Measurements from ENCODE around the gene FOXP2. TPM values are rescaled to one million over a fixed set of nuclear protein-coding genes. Genes with fewer than 3 reads are reported as not detected.

The FOXP2 gene
- total and polyA plus RNA-seq, 2 donors (not counting 3 experiments of a cell fraction or from before 2014, with no cell fraction given): 0.37 to 2.7 TPM

GRCh38 chr7:114598946-114599345 lies 184.3 kb downstream of the FOXP2 start:
- DNase-seq (ENCODE audit: low read depth, low spot score) (no peak), FAIRE-seq (no peak)
- intact Hi-C loops (cut with micrococcal nuclease) (no loop called here), dilution Hi-C loops (cut with MboI; ENCODE audit: extremely low pct_ligation_motif_present, low sequenced_read_pairs) (no loop called here)
- Histone ChIP-seq H3K4me1 (ENCODE audit: control insufficient read depth, extremely low read depth, insufficient read depth, low read length) (no peaks in the 10 kb centered on the region), H3K27ac (ENCODE audit: insufficient read depth, low read depth, low read length) (no peak overlapping the region), H4K20me1 (replicated peaks; ENCODE audit: control insufficient read depth, extremely low read depth, insufficient read depth, low read length) (no peaks in the 10 kb centered on the region), H3K9ac (replicated peaks; ENCODE audit: extremely low read depth, insufficient read depth, low read length) (no peak overlapping the region), H3K9me3 (replicated peaks; ENCODE audit: control insufficient read depth, insufficient read depth, low read length) (no peaks in the 10 kb centered on the region), H3K4me2 (ENCODE audit: insufficient read depth, low read length) (no peak overlapping the region), H3K9me1 (replicated peaks; ENCODE audit: control insufficient read depth, extremely low read depth, insufficient read depth, low read length) (no peaks in the 10 kb centered on the region), H3K4me3 (replicated peaks in 1 of 3; ENCODE audit: insufficient read depth in 1 of 3, low read depth in 1 of 3, low read length in 3 of 3) (no peak overlapping the region), H3K27me3 (ENCODE audit: control insufficient read depth in 2 of 2, insufficient read depth in 2 of 2, low read length in 2 of 2) (no peaks in the 10 kb centered on the region), H2AFZ (ENCODE audit: low read depth, low read length) (no peak overlapping the region), H3K36me3 (ENCODE audit: control insufficient read depth in 2 of 2, extremely low read depth in 1 of 2, insufficient read depth in 2 of 2, low read length in 2 of 2) (no peaks in the 10 kb centered on the region), H3K79me2 (ENCODE audit: control insufficient read depth, insufficient read depth, low read length) (no peaks in the 10 kb centered on the region)
- POLR2A ChIA-PET: no interaction called here
- TF ChIP-seq JUN (IDR thresholded peaks at IDR 0.05; ENCODE audit: borderline replicate concordance, insufficient read depth, insufficient read length, low read depth) (no peak), GATA2 (IDR thresholded peaks at IDR 0.05; ENCODE audit: insufficient read depth, insufficient read length, low read depth, low read length) (no peak), POLR2A (IDR thresholded peaks at IDR 0.05; ENCODE audit: low read depth, low read length) (no peak), MAX (IDR thresholded peaks at IDR 0.05; ENCODE audit: insufficient read depth, insufficient read length) (no peak), CTCF (IDR thresholded peaks at IDR 0.05; ENCODE audit: extremely low read depth in 1 of 2, insufficient read depth in 1 of 2, low read depth in 1 of 2, low read length in 2 of 2) (no peak), EZH2 (IDR thresholded peaks at IDR 0.05; ENCODE audit: borderline replicate concordance, low read depth, low read length, severe bottlenecking) (no peak), MYC (IDR thresholded peaks at IDR 0.05; ENCODE audit: low read depth, low read length) (no peak), FOS (IDR thresholded peaks at IDR 0.05; ENCODE audit: borderline replicate concordance, insufficient read depth, low read length) (no peak), POLR2AphosphoS5 (IDR thresholded peaks at IDR 0.05; ENCODE audit: insufficient read depth, low read depth, low read length) (no peak)
- BruUV-seq (replicated peaks): no TSS peak
- CTCF ChIA-PET: interaction anchor here (1.1 kb wide), 1 partner anchor 10 kb away, joined by 3 read pairs; no protein-coding TSS in a partner anchor

Data from endothelial cell of umbilical vein (primary cell).